Bronchus fibroblast of lung (primary cell): ENCODE measurements around the gene GOLT1A. TPM values are rescaled to one million over a fixed set of nuclear protein-coding genes. Genes with fewer than 3 reads are reported as not detected.

Experiments used
- total RNA-seq: library from RNA; depleted of rRNA; stranded (reverse); fragments of >200 nt; gene quantifications from 2 replicates; pipeline ENCODE4 v1.2.3, GENCODE V29; 2015

Gene GOLT1A
- not detected in 2 replicates for total RNA-seq

GRCh38 chr1:204213668-204214662 lies at the start of gene GOLT1A:
GOLT1A (minus strand) TSS chr1:204213988; CDS start chr1:204213906, 82 bp downstream.

DNA sequence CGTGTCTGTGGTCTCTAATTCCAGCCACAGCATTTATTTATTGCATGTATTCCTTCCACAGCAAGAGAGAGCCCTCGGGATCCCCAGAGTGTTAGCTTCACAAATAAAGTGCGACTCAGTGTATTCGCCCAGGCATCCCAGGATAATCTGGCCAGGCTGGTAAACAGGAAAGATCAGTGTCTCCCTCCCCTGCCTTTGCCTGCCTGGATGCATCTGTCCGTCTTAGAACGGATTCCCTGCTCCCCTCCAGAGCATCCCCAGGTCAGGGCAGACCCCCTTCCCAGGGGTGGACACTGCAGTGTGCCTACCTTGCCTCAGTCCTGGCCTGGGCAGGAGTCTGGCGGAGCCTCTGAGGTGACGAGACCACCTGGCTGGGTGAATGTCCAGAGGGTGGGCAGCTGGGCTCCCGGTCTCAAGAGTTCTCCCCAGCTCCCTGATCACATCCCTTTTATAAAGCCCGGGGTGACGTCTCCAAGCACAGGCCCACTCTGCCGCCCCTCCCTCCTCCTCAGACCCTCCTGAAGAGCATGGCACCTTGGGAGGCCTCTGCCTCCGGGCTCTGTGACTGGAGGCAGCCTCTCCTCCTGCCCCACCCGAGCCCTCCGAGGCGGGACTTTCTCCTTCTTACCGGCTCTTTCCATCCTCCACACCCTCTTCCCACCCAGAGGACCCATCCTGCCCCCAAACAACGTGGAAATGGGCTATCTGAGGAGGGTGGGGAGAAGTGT lies 17.6 kb downstream of the GOLT1A start, which contains the start of gene KISS1:
Gene KISS1, minus strand, starts transcription at position 424 of the 728 bp plus-strand sequence. CDS start 3,615 bp downstream, outside the sequence.

GRCh38 chr1:204166219-204166618 lies 47.6 kb downstream of the GOLT1A start, which contains the start of gene REN:
REN (minus strand) TSS chr1:204166337; CDS start chr1:204166293, 44 bp downstream.

DNA sequence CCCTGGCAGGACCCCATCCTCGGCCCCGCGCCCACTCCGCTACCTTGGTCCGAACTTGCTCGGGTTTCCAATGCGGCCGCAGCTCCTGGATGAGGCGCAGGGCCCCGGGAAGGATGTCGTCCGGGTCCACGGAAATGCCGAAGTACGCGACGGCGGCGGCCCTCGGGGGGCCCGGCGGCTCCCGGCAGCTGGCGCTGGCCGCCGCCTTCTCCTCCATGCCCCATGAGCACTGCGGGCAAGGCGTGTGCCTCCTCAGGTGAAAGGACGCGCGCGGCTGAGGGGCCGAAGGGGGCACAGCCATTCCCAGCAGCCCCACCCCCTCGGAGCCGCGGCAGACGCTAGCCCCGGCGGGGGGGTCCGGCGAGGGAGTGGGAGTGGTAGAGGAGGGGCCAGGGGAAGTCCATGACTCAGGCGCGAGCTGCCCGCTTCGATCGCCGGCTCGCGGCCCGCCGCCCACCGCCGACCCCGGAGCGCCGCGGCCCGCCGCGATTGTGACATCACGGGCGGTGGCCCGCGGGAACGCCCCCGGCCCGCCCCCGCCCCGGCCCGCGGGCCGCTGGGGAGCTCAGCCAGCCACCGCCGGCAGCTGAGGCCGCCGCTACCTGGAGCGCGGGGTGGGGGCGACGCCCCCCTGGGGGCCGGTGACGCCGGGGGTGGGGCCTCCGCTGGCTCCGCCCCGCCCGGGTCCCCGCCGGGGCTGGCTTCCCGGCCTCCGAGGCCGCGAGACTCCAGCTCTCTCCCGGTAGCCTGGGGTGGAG lies 62.1 kb downstream of the GOLT1A start, which contains the start of gene ETNK2:
Gene ETNK2, minus strand, starts transcription at position 493 of the 758 bp plus-strand sequence. Its CDS starts 192 bp downstream, at position 301.

Other genes with a start within 250 kb of the GOLT1A start
- gene SOX13, start 140.9 kb downstream of the GOLT1A start, total RNA-seq: 5.6 and 7.1 TPM in 2 replicates
- gene ETNK2, start 61.9 kb downstream of the GOLT1A start, total RNA-seq: 7.9 and 8.3 TPM in 2 replicates
- 0.15 and 0.67 TPM in 2 replicates for gene REN, start 47.7 kb downstream of the GOLT1A start, total RNA-seq
- gene KISS1, start 17.5 kb downstream of the GOLT1A start, total RNA-seq: 7.6 and 7.9 TPM in 2 replicates
- gene PLEKHA6, start 145.9 kb upstream of the GOLT1A start, total RNA-seq: 1.0 TPM in 2 replicates
- gene PPP1R15B, start 197.8 kb upstream of the GOLT1A start, total RNA-seq: 17.5 and 17.7 TPM in 2 replicates